IMR-90 (cell line): ENCODE data around the gene CGNL1. TPM values are rescaled to one million over a fixed set of nuclear protein-coding genes. Genes with fewer than 3 reads are reported as not detected.

Source experiments
- ATAC-seq: fragments of 200-7000 bp; cut with Tn5 transposase; 2 replicates; pipeline ENCODE4 v1.9.1; 2020; ENCODE audit warnings: low read depth, mild to moderate bottlenecking, moderate library complexity
- BruUV-seq: library from RNA; stranded (reverse); fragments of 400-500 nt; replicated peaks from 2 replicates; lab custom pipeline; 2021; lab: Mats Ljungman, UMichigan
- CTCF ChIA-PET: fragments of 300-600 bp; formaldehyde crosslinking; extraction: SDS; loops from one replicate; lab custom pipeline; 2021; ENCODE audit warnings: antibody characterized with exemption; lab: Yijun Ruan, JAX
- POLR2A ChIA-PET: fragments of 300-600 bp; sonication (Branson Sonifier 250); formaldehyde crosslinking; loops from one replicate; lab custom pipeline; 2022; ENCODE audit warnings: antibody characterized with exemption; ENCODE audit not compliant: unreplicated experiment; lab: Charles Lee
- DNase-seq: peaks from one replicate; pipeline ENCODE4 v3.0.0; 2013
- H2AFZ ChIP-seq: replicated peaks from 2 replicates; pipeline ENCODE3; 2013; ENCODE audit warnings: low read length, mild to moderate bottlenecking; ENCODE audit not compliant: poor library complexity
- H2AK5ac ChIP-seq: 2 replicates; pipeline ENCODE4 v1.6.1; 2013; ENCODE audit warnings: low read depth, low read length, inconsistent platforms
- H2AK9ac ChIP-seq: replicated peaks from 2 replicates; pipeline ENCODE3; 2013; ENCODE audit warnings: mild to moderate bottlenecking, low read depth, low read length, moderate library complexity; ENCODE audit not compliant: poor library complexity
- H2BK120ac ChIP-seq: 2 replicates; pipeline ENCODE4 v1.6.1; 2013; ENCODE audit warnings: low read depth, low read length, inconsistent platforms
- H2BK15ac ChIP-seq: 3 replicates; pipeline ENCODE4 v1.6.1; 2013; ENCODE audit warnings: low read depth, low read length, inconsistent platforms
- H2BK20ac ChIP-seq: 2 replicates; pipeline ENCODE4 v1.6.1; 2013; ENCODE audit warnings: low read depth, mild to moderate bottlenecking, inconsistent platforms, low read length, moderate library complexity
- H2BK5ac ChIP-seq: 2 replicates; pipeline ENCODE4 v1.6.1; 2013; ENCODE audit warnings: mild to moderate bottlenecking, low read depth, low read length, inconsistent platforms; ENCODE audit not compliant: poor library complexity, severe bottlenecking
- H3K14ac ChIP-seq: replicated peaks from 2 replicates; pipeline ENCODE4 v1.6.1; 2013; ENCODE audit warnings: low read depth, low read length, inconsistent platforms
- H3K18ac ChIP-seq: 2 replicates; pipeline ENCODE4 v1.6.1; 2013; ENCODE audit warnings: low read depth, low read length, control low read depth
- H3K23ac ChIP-seq: 2 replicates; pipeline ENCODE4 v1.6.1; 2013; ENCODE audit warnings: low read depth, low read length, inconsistent platforms
- H3K27ac ChIP-seq: 2 replicates; pipeline ENCODE4 v1.5.1; 2013; ENCODE audit warnings: mild to moderate bottlenecking, control low read depth, low read length; ENCODE audit not compliant: insufficient read depth
- H3K27me3 ChIP-seq: 2 replicates; pipeline ENCODE4 v1.6.1; 2013; ENCODE audit warnings: low read length; ENCODE audit not compliant: control insufficient read depth, insufficient read depth
- H3K36me3 ChIP-seq: 2 replicates; pipeline ENCODE4 v1.6.1; 2013; ENCODE audit warnings: low read length, mixed read lengths; ENCODE audit not compliant: control insufficient read depth, insufficient read depth
- H3K4ac ChIP-seq: 2 replicates; pipeline ENCODE4 v1.6.1; 2013; ENCODE audit warnings: low read depth, low read length, inconsistent platforms
- H3K4me1 ChIP-seq: 2 replicates; pipeline ENCODE4 v1.6.1; 2013; ENCODE audit warnings: low read length, mixed read lengths; ENCODE audit not compliant: control insufficient read depth, insufficient read depth
- H3K4me2 ChIP-seq: 2 replicates; pipeline ENCODE4 v1.6.1; 2013; ENCODE audit warnings: low read depth, mild to moderate bottlenecking, control low read depth, low read length, moderate library complexity
- H3K4me3 ChIP-seq: 2 replicates; pipeline ENCODE4 v1.5.1; 2013; ENCODE audit warnings: low read depth, mild to moderate bottlenecking, control low read depth, low read length, moderate library complexity; ENCODE audit not compliant: insufficient read depth
- H3K56ac ChIP-seq: 2 replicates; pipeline ENCODE4 v1.6.1; 2013; ENCODE audit warnings: low read length, inconsistent platforms; ENCODE audit not compliant: insufficient read depth; ENCODE audit errors: extremely low read depth
- H3K79me1 ChIP-seq, 2 experiments: 2 replicates each; pipeline ENCODE4 v1.6.1; 2013; ENCODE audit warnings: low read length in 2 of 2, inconsistent platforms in 1 of 2, low read depth in 1 of 2
- H3K9ac ChIP-seq: 2 replicates; pipeline ENCODE4 v1.6.1; 2013; ENCODE audit warnings: low read depth, low read length, control low read depth
- H3K9me1 ChIP-seq: 2 replicates; pipeline ENCODE4 v1.6.1; 2013; ENCODE audit warnings: low read length, inconsistent platforms; ENCODE audit not compliant: insufficient read depth
- H3K9me3 ChIP-seq: 2 replicates; pipeline ENCODE4 v1.6.1; 2013; ENCODE audit warnings: low read length; ENCODE audit not compliant: control insufficient read depth, insufficient read depth
- H4K20me1 ChIP-seq: 2 replicates; pipeline ENCODE4 v1.6.1; 2013; ENCODE audit warnings: low read length, inconsistent platforms; ENCODE audit not compliant: insufficient read depth
- H4K5ac ChIP-seq: 2 replicates; pipeline ENCODE4 v1.6.1; 2013; ENCODE audit warnings: mild to moderate bottlenecking, low read depth, low read length, control low read depth
- H4K8ac ChIP-seq, 2 experiments: 2 replicates each; pipeline ENCODE4 v1.6.1; 2013; ENCODE audit warnings: low read depth in 2 of 2, low read length in 2 of 2, control low read depth in 1 of 2, inconsistent platforms in 1 of 2
- H4K91ac ChIP-seq: 2 replicates; pipeline ENCODE4 v1.6.1; 2013; ENCODE audit warnings: low read depth, low read length, inconsistent platforms; ENCODE audit not compliant: insufficient read depth
- BHLHE40 ChIP-seq: fragments of 150-350 bp; IDR thresholded peaks from 2 replicates; pipeline ENCODE4 v1.6.1; 2016; ENCODE audit warnings: mild to moderate bottlenecking, low read depth, low read length
- CEBPB ChIP-seq: IDR thresholded peaks from 2 replicates; pipeline ENCODE4 v1.6.1; 2012; ENCODE audit warnings: low read depth, low read length, improper control_type of control experiment
- CHD1 ChIP-seq: IDR thresholded peaks from 2 replicates; pipeline ENCODE4 v1.6.1; 2012; ENCODE audit warnings: low read depth, low read length, improper control_type of control experiment
- CTCF ChIP-seq: conservative IDR thresholded peaks from 2 replicates; pipeline ENCODE4 v1.5.1; 2012; ENCODE audit warnings: mild to moderate bottlenecking, low read depth, low read length, improper control_type of control experiment
- ELK1 ChIP-seq: fragments of 150-350 bp; IDR thresholded peaks from 2 replicates; pipeline ENCODE4 v1.6.1; 2016; ENCODE audit warnings: low read depth, mild to moderate bottlenecking, low read length, moderate library complexity, borderline replicate concordance
- FOS ChIP-seq: fragments of 150-350 bp; IDR thresholded peaks from 2 replicates; pipeline ENCODE4 v1.6.1; 2016; ENCODE audit warnings: low read depth, low read length
- MAFK ChIP-seq: IDR thresholded peaks from 2 replicates; pipeline ENCODE4 v1.6.1; 2012; ENCODE audit warnings: low read depth, low read length, improper control_type of control experiment
- MAZ ChIP-seq: IDR thresholded peaks from 2 replicates; pipeline ENCODE4 v1.6.1; 2012; ENCODE audit warnings: low read depth, mild to moderate bottlenecking, low read length, improper control_type of control experiment, moderate library complexity, borderline replicate concordance
- MXI1 ChIP-seq: IDR thresholded peaks from 2 replicates; pipeline ENCODE4 v1.6.1; 2012; ENCODE audit warnings: low read depth, mild to moderate bottlenecking, low read length, moderate library complexity, borderline replicate concordance
- NFE2L2 ChIP-seq: fragments of 150-350 bp; IDR thresholded peaks from 2 replicates; pipeline ENCODE4 v1.6.1; 2016; ENCODE audit warnings: low read depth, mild to moderate bottlenecking, low read length
- POLR2A ChIP-seq: IDR thresholded peaks from 2 replicates; pipeline ENCODE4 v1.6.1; 2012; ENCODE audit warnings: mild to moderate bottlenecking, low read depth, low read length
- RAD21 ChIP-seq: IDR thresholded peaks from 2 replicates; pipeline ENCODE4 v1.6.1; 2012; ENCODE audit warnings: low read length, improper control_type of control experiment
- RCOR1 ChIP-seq: IDR thresholded peaks from 2 replicates; pipeline ENCODE4 v1.6.1; 2012; ENCODE audit warnings: mild to moderate bottlenecking, low read length, improper control_type of control experiment; ENCODE audit not compliant: insufficient replicate concordance
- RFX5 ChIP-seq: IDR thresholded peaks from 2 replicates; pipeline ENCODE4 v1.8.0; 2012; ENCODE audit warnings: low read depth, mild to moderate bottlenecking, low read length, moderate library complexity
- SMC3 ChIP-seq: fragments of 150-350 bp; IDR thresholded peaks from 2 replicates; pipeline ENCODE4 v1.6.1; 2016; ENCODE audit warnings: low read depth, mild to moderate bottlenecking, antibody characterized with exemption, low read length, moderate library complexity
- USF2 ChIP-seq: fragments of 150-350 bp; IDR thresholded peaks from 2 replicates; pipeline ENCODE4 v1.6.1; 2017; ENCODE audit warnings: mild to moderate bottlenecking, antibody characterized with exemption, low read length, low read depth
- WGBS, 2 experiments: methylation state at CpG; one replicate each; pipeline versions ENCODE4 v1.1.5 to v1.1.7; 2013; ENCODE audit warnings: missing lambda C conversion rate in 2 of 2; ENCODE audit not compliant: insufficient read length in 1 of 2; ENCODE audit errors: extremely low coverage in 2 of 2; 5-methylcytosine and 5-hydroxymethylcytosine counted together
- dilution Hi-C: fragments of 300-500 bp; cut with HindIII; formaldehyde crosslinking; loops from one replicate; pipeline ENCODE4 v1.14.3; 2018; ENCODE audit warnings: low sequenced_read_pairs; ENCODE audit not compliant: unreplicated experiment
- in situ Hi-C: fragments of 300-500 bp; cut with MboI; formaldehyde crosslinking; loops from 3 replicates; pipeline ENCODE4 v1.14.3; 2019; ENCODE audit warnings: low sequenced_read_pairs, inconsistent platforms, mixed read lengths
- intact Hi-C: fragments of 100-400 bp; cut with micrococcal nuclease; formaldehyde crosslinking; loops from 2 replicates; pipeline ENCODE4 v1.10.0; 2022
- polyA plus RNA-seq, 3 experiments: library from polyadenylated mRNA; depleted of rRNA; stranded (reverse); fragments of >200 nt; gene quantifications; 2 replicates each; pipeline ENCODE4 v1.2.3, GENCODE V29; 2012; ENCODE audit warnings: low replicate concordance in 1 of 3
- total RNA-seq: library from RNA; depleted of rRNA; stranded (reverse); fragments of >200 nt; gene quantifications from 2 replicates; pipeline ENCODE4 v1.2.3, GENCODE V29; 2012

The CGNL1 gene
- total and polyA plus RNA-seq, 2 of the 4 experiments (the other 2 are of a cell fraction): 0.07 to 0.18 TPM

GRCh38 chr15:57438166-57438565, 61.9 kb downstream of the CGNL1 start:
- no peak overlapping the region for H3K9ac ChIP-seq
- H2BK15ac ChIP-seq: no peak overlapping the region
- H3K36me3 ChIP-seq: no peaks in the 10 kb centered on the region
- no peak overlapping the region for H3K56ac ChIP-seq
- dilution Hi-C loops (no loop called here), intact Hi-C loops (no loop called here), in situ Hi-C loops (no loop called here)
- H4K91ac ChIP-seq: no peak overlapping the region
- H3K4me3 ChIP-seq: no peak overlapping the region
- no peaks in the 10 kb centered on the region for H3K4me1 ChIP-seq
- H3K23ac ChIP-seq: no peak overlapping the region
- TF ChIP-seq CHD1 (no peak), POLR2A (no peak), CEBPB (no peak), BHLHE40 (no peak), RFX5 (no peak), RAD21 (no peak), ELK1 (no peak), NFE2L2 (no peak), MAZ (no peak), SMC3 (no peak), MXI1 (no peak), CTCF (no peak), USF2 (no peak), RCOR1 (no peak), MAFK (no peak), FOS (no peak)
- no peak overlapping the region for H3K4ac ChIP-seq
- H3K79me1 ChIP-seq: no peaks in the 10 kb centered on the region
- ChIA-PET POLR2A (no interaction called here), CTCF (no interaction called here)
- no peaks in the 10 kb centered on the region for H3K9me3 ChIP-seq
- H2BK5ac ChIP-seq: no peak overlapping the region
- no peak overlapping the region for H2AK5ac ChIP-seq
- H2BK20ac ChIP-seq: no peak overlapping the region
- H4K20me1 ChIP-seq: no peaks in the 10 kb centered on the region
- BruUV-seq: no TSS peak
- no peak overlapping the region for H2BK120ac ChIP-seq
- H2AFZ ChIP-seq: no peak overlapping the region
- peaks cover 8% of the 10 kb centered on the region for H3K27me3 ChIP-seq
- no peak overlapping the region for H3K18ac ChIP-seq
- WGBS, 2 experiments: 100% methylated on average over 2 of the region's 6 CpGs; no CpG with 5 or more reads in 1 of the 2 experiments
- ATAC-seq: no peak
- H3K4me2 ChIP-seq: no peak overlapping the region
- no peak for DNase-seq
- H4K8ac ChIP-seq: no peak overlapping the region
- no peak overlapping the region for H3K14ac ChIP-seq
- no peak overlapping the region for H2AK9ac ChIP-seq
- no peak overlapping the region for H4K5ac ChIP-seq
- no peaks in the 10 kb centered on the region for H3K9me1 ChIP-seq
- no peak overlapping the region for H3K27ac ChIP-seq
